ENCODE results near the gene INSC.

- TF ChIP-seq EZH2 (IDR thresholded peaks at IDR 0.05) (no peak), FOSL1 (IDR thresholded peaks at IDR 0.05; ENCODE audit: low read depth) (no peak), POLR2A (IDR thresholded peaks at IDR 0.05; ENCODE audit: borderline replicate concordance, extremely low read depth, insufficient read depth, insufficient read length) (no peak), CTCF (IDR thresholded peaks at IDR 0.05 in 2 of 3, conservative IDR thresholded peaks at IDR 0.05 in 1 of 3; ENCODE audit: borderline replicate concordance in 1 of 3, insufficient read depth in 1 of 3, low read depth in 2 of 3, low read length in 2 of 3) (no peak), JUND (IDR thresholded peaks at IDR 0.05) (no peak), CEBPB (IDR thresholded peaks at IDR 0.05; ENCODE audit: low read depth) (no peak), POLR2AphosphoS5 (IDR thresholded peaks at IDR 0.05; ENCODE audit: low read depth, low read length) (no peak), EZH2phosphoT487 (IDR thresholded peaks at IDR 0.05; ENCODE audit: borderline replicate concordance) (no peak), ZBTB33 (IDR thresholded peaks at IDR 0.05; ENCODE audit: extremely low read depth, insufficient replicate concordance, low read length) (no peak)
- TF ChIP-seq, protein P1, sequence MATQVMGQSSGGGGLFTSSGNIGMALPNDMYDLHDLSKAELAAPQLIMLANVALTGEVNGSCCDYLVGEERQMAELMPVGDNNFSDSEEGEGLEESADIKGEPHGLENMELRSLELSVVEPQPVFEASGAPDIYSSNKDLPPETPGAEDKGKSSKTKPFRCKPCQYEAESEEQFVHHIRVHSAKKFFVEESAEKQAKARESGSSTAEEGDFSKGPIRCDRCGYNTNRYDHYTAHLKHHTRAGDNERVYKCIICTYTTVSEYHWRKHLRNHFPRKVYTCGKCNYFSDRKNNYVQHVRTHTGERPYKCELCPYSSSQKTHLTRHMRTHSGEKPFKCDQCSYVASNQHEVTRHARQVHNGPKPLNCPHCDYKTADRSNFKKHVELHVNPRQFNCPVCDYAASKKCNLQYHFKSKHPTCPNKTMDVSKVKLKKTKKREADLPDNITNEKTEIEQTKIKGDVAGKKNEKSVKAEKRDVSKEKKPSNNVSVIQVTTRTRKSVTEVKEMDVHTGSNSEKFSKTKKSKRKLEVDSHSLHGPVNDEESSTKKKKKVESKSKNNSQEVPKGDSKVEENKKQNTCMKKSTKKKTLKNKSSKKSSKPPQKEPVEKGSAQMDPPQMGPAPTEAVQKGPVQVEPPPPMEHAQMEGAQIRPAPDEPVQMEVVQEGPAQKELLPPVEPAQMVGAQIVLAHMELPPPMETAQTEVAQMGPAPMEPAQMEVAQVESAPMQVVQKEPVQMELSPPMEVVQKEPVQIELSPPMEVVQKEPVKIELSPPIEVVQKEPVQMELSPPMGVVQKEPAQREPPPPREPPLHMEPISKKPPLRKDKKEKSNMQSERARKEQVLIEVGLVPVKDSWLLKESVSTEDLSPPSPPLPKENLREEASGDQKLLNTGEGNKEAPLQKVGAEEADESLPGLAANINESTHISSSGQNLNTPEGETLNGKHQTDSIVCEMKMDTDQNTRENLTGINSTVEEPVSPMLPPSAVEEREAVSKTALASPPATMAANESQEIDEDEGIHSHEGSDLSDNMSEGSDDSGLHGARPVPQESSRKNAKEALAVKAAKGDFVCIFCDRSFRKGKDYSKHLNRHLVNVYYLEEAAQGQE (IDR thresholded peaks at IDR 0.05; ENCODE audit: low read depth), result no peak
- TF ChIP-seq, protein P2, sequence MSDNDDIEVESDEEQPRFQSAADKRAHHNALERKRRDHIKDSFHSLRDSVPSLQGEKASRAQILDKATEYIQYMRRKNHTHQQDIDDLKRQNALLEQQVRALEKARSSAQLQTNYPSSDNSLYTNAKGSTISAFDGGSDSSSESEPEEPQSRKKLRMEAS (IDR thresholded peaks at IDR 0.05), result no peak
Measured at GRCh38 chr11:15198284-15198683, 83.6 kb downstream of the INSC start.

Data from HCT116 (cell line).